ENCODE measurements around the gene HYAL3.
"Not testable (repeated sequence)": the region's sequence is repeated elsewhere in the genome, so short reads cannot be mapped to it uniquely, and the experiment has no call there.

HYAL3 gene

DNA sequence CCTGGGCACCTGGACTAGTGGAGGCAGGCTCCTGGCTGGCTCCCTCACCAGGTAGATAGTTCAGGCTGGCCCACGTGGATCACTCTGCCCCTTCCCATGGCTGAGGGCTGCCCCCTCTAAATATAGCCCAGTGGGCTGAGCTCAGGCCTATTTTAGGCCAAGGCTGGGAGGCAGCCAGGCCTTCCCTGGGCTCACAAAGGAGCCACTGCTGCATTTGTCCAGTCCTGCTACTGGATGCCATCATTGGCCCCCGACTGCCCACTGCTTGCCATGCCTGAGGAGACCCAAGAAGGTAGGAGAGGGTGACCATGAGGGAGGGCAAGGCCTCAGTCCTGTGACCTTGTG, 20.4 kb downstream of the HYAL3 start, which contains the start of gene LSMEM2:
Gene LSMEM2 (plus strand): TSS at position 208 of the 345 bp plus-strand sequence. CDS start 27 bp downstream, at position 235.
- no peak for DNase-seq
- no peak for TF ChIP-seq POLR2A (IDR thresholded peaks at IDR 0.05; ENCODE audit: low read length)
- TF ChIP-seq GATA1 (IDR thresholded peaks at IDR 0.05; ENCODE audit: low read depth, low read length), result no peak

- no peak for TF ChIP-seq GATA1 (IDR thresholded peaks at IDR 0.05; ENCODE audit: low read depth, low read length)
- no peak for TF ChIP-seq POLR2A (IDR thresholded peaks at IDR 0.05; ENCODE audit: low read length)
- DNase-seq, result no peak
Measured at GRCh38 chr3:50278123-50278879, 20.9 kb downstream of the HYAL3 start.

GRCh38 chr3:50276762-50277101, 22.5 kb downstream of the HYAL3 start:
- TF ChIP-seq POLR2A (IDR thresholded peaks at IDR 0.05; ENCODE audit: low read length) (no peak), GATA1 (IDR thresholded peaks at IDR 0.05; ENCODE audit: low read depth, low read length) (no peak)
- DNase-seq, result no peak

DNA sequence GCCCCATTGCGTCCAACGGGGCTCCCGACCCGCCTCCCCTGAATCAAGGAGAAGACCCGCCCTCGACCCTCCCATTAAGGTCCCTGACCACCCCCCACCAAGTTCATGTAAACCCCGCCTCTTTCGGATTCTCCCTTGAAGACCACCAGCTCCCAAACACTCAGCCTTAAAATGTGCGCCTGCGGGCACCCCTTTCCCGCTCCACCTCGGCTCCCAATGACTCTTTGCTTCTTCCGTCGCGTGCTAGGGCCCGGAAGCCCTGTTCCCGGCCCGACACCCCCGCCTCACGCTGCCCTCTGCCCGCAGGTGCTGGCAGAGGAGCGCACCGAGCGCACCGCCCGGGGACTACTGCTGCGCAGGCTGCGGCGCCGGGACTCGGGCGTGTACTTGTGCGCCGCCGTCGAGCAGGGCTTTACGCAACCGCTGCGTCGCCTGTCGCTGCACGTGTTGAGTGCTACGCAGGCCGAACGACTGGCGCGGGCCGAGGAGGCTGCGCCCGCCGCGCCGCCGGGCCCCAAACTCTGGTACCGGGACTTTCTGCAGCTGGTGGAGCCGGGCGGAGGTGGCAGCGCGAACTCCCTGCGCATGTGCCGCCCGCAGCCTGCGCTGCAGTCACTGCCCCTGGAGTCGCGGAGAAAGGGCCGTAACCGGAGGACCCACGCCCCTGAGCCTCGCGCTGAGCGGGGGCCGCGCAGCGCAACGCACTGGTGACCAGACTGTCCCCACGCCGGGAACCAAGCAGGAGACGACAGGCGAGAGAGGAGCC, 23.0 kb downstream of the HYAL3 start:
- peak in 1 of 2 experiments; percentile 36 for DNase-seq
- no peak for TF ChIP-seq POLR2A (IDR thresholded peaks at IDR 0.05; ENCODE audit: low read length)
- no peak for TF ChIP-seq GATA1 (IDR thresholded peaks at IDR 0.05; ENCODE audit: low read depth, low read length)

GRCh38 chr3:50275141-50275995, 23.8 kb downstream of the HYAL3 start:
- TF ChIP-seq POLR2A (IDR thresholded peaks at IDR 0.05; ENCODE audit: low read length) (no peak), GATA1 (IDR thresholded peaks at IDR 0.05; ENCODE audit: low read depth, low read length) (no peak)
- DNase-seq, result no peak

DNA sequence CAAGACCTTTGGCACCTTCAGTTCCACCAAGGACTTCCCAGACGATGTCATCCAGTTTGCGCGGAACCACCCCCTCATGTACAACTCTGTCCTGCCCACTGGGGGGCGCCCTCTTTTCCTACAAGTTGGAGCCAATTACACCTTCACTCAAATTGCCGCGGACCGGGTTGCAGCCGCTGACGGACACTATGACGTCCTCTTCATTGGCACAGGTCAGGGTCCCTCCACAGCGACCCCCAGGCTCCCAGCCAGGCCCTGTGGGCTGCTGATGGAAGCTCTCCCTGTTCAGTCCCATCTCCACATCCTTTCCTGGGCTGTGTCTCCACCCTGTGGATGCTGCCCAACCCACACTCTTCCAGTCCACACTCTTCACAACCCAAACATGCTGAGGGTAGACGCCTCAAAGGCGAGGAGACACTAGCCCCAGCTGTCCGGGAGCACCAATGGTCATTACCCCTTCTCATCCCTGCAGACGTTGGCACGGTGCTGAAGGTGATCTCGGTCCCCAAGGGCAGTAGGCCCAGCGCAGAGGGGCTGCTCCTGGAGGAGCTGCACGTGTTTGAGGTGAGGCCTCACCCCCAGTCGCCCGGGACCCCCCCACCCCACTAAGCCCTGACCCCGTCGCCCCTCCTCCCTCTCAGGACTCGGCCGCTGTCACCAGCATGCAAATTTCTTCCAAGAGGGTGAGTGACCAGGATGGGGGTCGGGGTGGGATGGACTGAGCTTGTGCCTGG, 24.7 kb downstream of the HYAL3 start:
- TF ChIP-seq GATA1 (IDR thresholded peaks at IDR 0.05; ENCODE audit: low read depth, low read length), result no peak
- TF ChIP-seq POLR2A (IDR thresholded peaks at IDR 0.05; ENCODE audit: low read length), result no peak
- peak; percentile 82 to 91 for DNase-seq

DNA sequence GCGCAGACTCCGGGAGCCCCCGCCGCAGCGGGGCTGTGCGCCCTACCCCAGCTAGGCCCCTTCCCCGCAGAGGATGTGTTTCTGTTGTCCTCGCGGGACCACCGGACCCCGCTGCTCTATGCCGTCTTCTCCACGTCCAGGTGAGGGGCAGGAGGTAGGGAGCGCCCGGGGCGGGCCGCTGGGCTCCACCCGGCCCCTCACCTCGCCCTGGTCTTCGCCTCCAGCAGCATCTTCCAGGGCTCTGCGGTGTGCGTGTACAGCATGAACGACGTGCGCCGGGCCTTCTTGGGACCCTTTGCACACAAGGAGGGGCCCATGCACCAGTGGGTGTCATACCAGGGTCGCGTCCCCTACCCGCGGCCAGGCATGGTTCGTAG, 25.5 kb downstream of the HYAL3 start:
- no peak for DNase-seq
- TF ChIP-seq POLR2A (IDR thresholded peaks at IDR 0.05; ENCODE audit: low read length), result no peak
- no peak for TF ChIP-seq GATA1 (IDR thresholded peaks at IDR 0.05; ENCODE audit: low read depth, low read length)

- peak; percentile 77 to 90 for DNase-seq
- TF ChIP-seq GATA1 (IDR thresholded peaks at IDR 0.05; ENCODE audit: low read depth, low read length), result no peak
- TF ChIP-seq POLR2A (IDR thresholded peaks at IDR 0.05; ENCODE audit: low read length), result no peak
Measured at GRCh38 chr3:50272911-50273688, 26.1 kb downstream of the HYAL3 start.

DNA sequence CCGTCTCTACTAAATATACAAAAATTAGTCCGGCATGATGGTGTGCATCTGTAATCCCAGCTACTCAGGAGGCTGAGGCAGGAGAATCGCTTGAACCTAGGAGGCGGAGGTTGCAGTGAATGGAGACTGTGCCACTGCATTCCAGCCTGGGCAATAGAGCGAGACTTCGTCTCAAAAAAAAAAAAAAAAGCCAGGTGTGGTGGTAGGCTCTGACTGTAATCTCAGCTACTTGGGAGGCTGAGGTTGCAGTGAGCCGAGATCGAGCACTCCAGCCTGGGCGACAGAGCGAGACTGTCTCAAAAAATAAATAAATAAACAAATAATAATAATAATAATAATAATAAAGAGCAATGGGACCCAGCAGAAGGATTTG, 26.7 kb downstream of the HYAL3 start:
- DNase-seq, result not testable (repeated sequence)

- TF ChIP-seq POLR2A (IDR thresholded peaks at IDR 0.05; ENCODE audit: low read length) (no peak), GATA1 (IDR thresholded peaks at IDR 0.05; ENCODE audit: low read depth, low read length) (no peak)
Measured at GRCh38 chr3:50271314-50271936, 27.8 kb downstream of the HYAL3 start.

GRCh38 chr3:50270422-50271224, 28.6 kb downstream of the HYAL3 start:
- no peak for TF ChIP-seq GATA1 (IDR thresholded peaks at IDR 0.05; ENCODE audit: low read depth, low read length)
- no peak for TF ChIP-seq POLR2A (IDR thresholded peaks at IDR 0.05; ENCODE audit: low read length)
- DNase-seq, result no peak

More at GRCh38 chr3:50271314-50271936, 27.8 kb downstream of the HYAL3 start:
- no peak for DNase-seq

GRCh38 chr3:50269977-50270413, 29.2 kb downstream of the HYAL3 start:
- TF ChIP-seq GATA1 (IDR thresholded peaks at IDR 0.05; ENCODE audit: low read depth, low read length) (no peak), POLR2A (IDR thresholded peaks at IDR 0.05; ENCODE audit: low read length) (no peak)
- DNase-seq, result no peak

All from erythroblast (primary cell).